Memory B cell (primary cell): ENCODE data around the gene SLC25A25.
"Not testable (repeated sequence)": the region's sequence is repeated elsewhere in the genome, so short reads cannot be mapped to it uniquely, and the experiment has no call there.

Experiments used
- ATAC-seq: fragments of 150-1000 bp; cut with Tn5 transposase; 2 replicates; pipeline ENCODE4 v1.10.0; 2021; ENCODE audit warnings: low read depth, mild to moderate bottlenecking, moderate library complexity
- DNase-seq, 2 donors: peaks; one replicate each; pipeline ENCODE4 v3.0.0; 2022; ENCODE audit warnings: low spot score in 2 of 2
- H3K27ac Mint-ChIP-seq: one replicate; pipeline ENCODE4 v1.8.0; 2022; ENCODE audit warnings: mild to moderate bottlenecking, moderate library complexity, mixed read lengths
- H3K27me3 Mint-ChIP-seq: one replicate; pipeline ENCODE4 v1.8.0; 2022; ENCODE audit warnings: mixed read lengths
- H3K36me3 Mint-ChIP-seq: one replicate; pipeline ENCODE4 v1.8.0; 2022; ENCODE audit warnings: mild to moderate bottlenecking, mixed read lengths
- H3K4me1 Mint-ChIP-seq: one replicate; pipeline ENCODE4 v1.8.0; 2022; ENCODE audit warnings: mixed read lengths
- H3K4me3 Mint-ChIP-seq: one replicate; pipeline ENCODE4 v1.8.0; 2022; ENCODE audit warnings: mild to moderate bottlenecking, moderate library complexity, mixed read lengths
- H3K9me3 Mint-ChIP-seq: one replicate; pipeline ENCODE4 v1.8.0; 2022; ENCODE audit warnings: mixed read lengths

The SLC25A25 gene

GRCh38 chr9:128067645-128068385 lies at the start of gene SLC25A25:
SLC25A25 (plus strand) TSS chr9:128068232; CDS start chr9:128068320, 88 bp downstream.
- Mint-ChIP-seq H3K4me3 (peak within 1 kb of the TSS; percentile 85), H3K4me1 (peaks cover 43% of the 10 kb centered on the region), H3K27me3 (no peaks in the 10 kb centered on the region), H3K27ac (peak within 1 kb of the TSS; percentile 64), H3K9me3 (no peaks in the 10 kb centered on the region), H3K36me3 (peaks cover 3% of the 10 kb centered on the region)
- DNase-seq (peak; percentile 100), ATAC-seq (peak; percentile 79)

- H3K4me1 Mint-ChIP-seq, result peaks cover 23% of the 10 kb centered on the region
- H3K9me3 Mint-ChIP-seq, result no peaks in the 10 kb centered on the region
- no peak for DNase-seq
- no peak overlapping the region for H3K4me3 Mint-ChIP-seq
- H3K27me3 Mint-ChIP-seq, result no peaks in the 10 kb centered on the region
- H3K27ac Mint-ChIP-seq, result no peak overlapping the region
- no peak for ATAC-seq
- H3K36me3 Mint-ChIP-seq, result no peaks in the 10 kb centered on the region
Observed at GRCh38 chr9:128020692-128021091, 47.3 kb upstream of the SLC25A25 start.

GRCh38 chr9:128021098-128021497 lies 46.9 kb upstream of the SLC25A25 start:
- H3K36me3 Mint-ChIP-seq, result no peaks in the 10 kb centered on the region
- no peaks in the 10 kb centered on the region for H3K27me3 Mint-ChIP-seq
- H3K9me3 Mint-ChIP-seq, result no peaks in the 10 kb centered on the region
- peaks cover 27% of the 10 kb centered on the region for H3K4me1 Mint-ChIP-seq
- ATAC-seq (no peak), DNase-seq (no peak)
- H3K27ac Mint-ChIP-seq, result peak overlapping the region; percentile 75
- no peak overlapping the region for H3K4me3 Mint-ChIP-seq

- ATAC-seq (no peak), DNase-seq (no peak)
- Mint-ChIP-seq H3K4me1 (peaks cover 37% of the 10 kb centered on the region), H3K27ac (peak overlapping the region; percentile 24), H3K4me3 (no peak overlapping the region), H3K9me3 (no peaks in the 10 kb centered on the region), H3K27me3 (no peaks in the 10 kb centered on the region), H3K36me3 (no peaks in the 10 kb centered on the region)
Observed at GRCh38 chr9:128022886-128023285, 45.1 kb upstream of the SLC25A25 start.

GRCh38 chr9:128023671-128024070 lies 44.4 kb upstream of the SLC25A25 start:
- H3K27ac Mint-ChIP-seq, result peak overlapping the region; percentile 67
- not testable (repeated sequence) for H3K9me3 Mint-ChIP-seq, ATAC-seq, DNase-seq, H3K4me3 Mint-ChIP-seq, H3K36me3 Mint-ChIP-seq, H3K27me3 Mint-ChIP-seq
- peaks cover 39% of the 10 kb centered on the region for H3K4me1 Mint-ChIP-seq

GRCh38 chr9:128024761-128025308 lies 43.2 kb upstream of the SLC25A25 start:
- DNase-seq, result no peak
- peaks cover 42% of the 10 kb centered on the region for H3K4me1 Mint-ChIP-seq
- no peaks in the 10 kb centered on the region for H3K36me3 Mint-ChIP-seq
- no peak overlapping the region for H3K4me3 Mint-ChIP-seq
- H3K27me3 Mint-ChIP-seq, result no peaks in the 10 kb centered on the region
- ATAC-seq, result no peak
- peak overlapping the region; percentile 97 for H3K27ac Mint-ChIP-seq
- no peaks in the 10 kb centered on the region for H3K9me3 Mint-ChIP-seq

GRCh38 chr9:128025736-128026135 lies 42.3 kb upstream of the SLC25A25 start:
- H3K27ac Mint-ChIP-seq, result peak overlapping the region; percentile 97
- no peaks in the 10 kb centered on the region for H3K27me3 Mint-ChIP-seq
- ATAC-seq (no peak), DNase-seq (peak in 1 of 2 donors; percentile 19)
- no peaks in the 10 kb centered on the region for H3K9me3 Mint-ChIP-seq
- H3K36me3 Mint-ChIP-seq, result no peaks in the 10 kb centered on the region
- peaks cover 44% of the 10 kb centered on the region for H3K4me1 Mint-ChIP-seq
- peak overlapping the region; percentile 47 for H3K4me3 Mint-ChIP-seq

- H3K36me3 Mint-ChIP-seq, result no peaks in the 10 kb centered on the region
- H3K9me3 Mint-ChIP-seq, result no peaks in the 10 kb centered on the region
- ATAC-seq, result peak; percentile 84
- peak overlapping the region; percentile 56 for H3K4me3 Mint-ChIP-seq
- H3K27ac Mint-ChIP-seq, result peak overlapping the region; percentile 97
- peaks cover 46% of the 10 kb centered on the region for H3K4me1 Mint-ChIP-seq
- peak; percentile 62 to 80 for DNase-seq
- no peaks in the 10 kb centered on the region for H3K27me3 Mint-ChIP-seq
Observed at GRCh38 chr9:128026255-128026772, 41.7 kb upstream of the SLC25A25 start.

- Mint-ChIP-seq H3K4me1 (peaks cover 46% of the 10 kb centered on the region), H3K27me3 (no peaks in the 10 kb centered on the region), H3K9me3 (no peaks in the 10 kb centered on the region), H3K27ac (peak overlapping the region; percentile 97), H3K4me3 (peak overlapping the region; percentile 56), H3K36me3 (no peaks in the 10 kb centered on the region)
- ATAC-seq, result no peak
- peak in 1 of 2 donors; percentile 43 for DNase-seq
Observed at GRCh38 chr9:128026773-128027541, 41.1 kb upstream of the SLC25A25 start.

- DNase-seq (no peak), ATAC-seq (no peak)
- no peaks in the 10 kb centered on the region for H3K9me3 Mint-ChIP-seq
- no peaks in the 10 kb centered on the region for H3K27me3 Mint-ChIP-seq
- H3K36me3 Mint-ChIP-seq, result no peaks in the 10 kb centered on the region
- peaks cover 44% of the 10 kb centered on the region for H3K4me1 Mint-ChIP-seq
- peak overlapping the region; percentile 97 for H3K27ac Mint-ChIP-seq
- no peak overlapping the region for H3K4me3 Mint-ChIP-seq
Observed at GRCh38 chr9:128027705-128028104, 40.3 kb upstream of the SLC25A25 start.

- no peaks in the 10 kb centered on the region for H3K36me3 Mint-ChIP-seq
- H3K27ac Mint-ChIP-seq, result peak overlapping the region; percentile 85
- no peaks in the 10 kb centered on the region for H3K9me3 Mint-ChIP-seq
- H3K27me3 Mint-ChIP-seq, result no peaks in the 10 kb centered on the region
- H3K4me3 Mint-ChIP-seq, result peak overlapping the region; percentile 50
- H3K4me1 Mint-ChIP-seq, result peaks cover 23% of the 10 kb centered on the region
- no peak for DNase-seq
- no peak for ATAC-seq
Observed at GRCh38 chr9:128033609-128034008, 34.4 kb upstream of the SLC25A25 start.

GRCh38 chr9:128034821-128035652 lies 33.0 kb upstream of the SLC25A25 start:
- peaks cover 20% of the 10 kb centered on the region for H3K4me1 Mint-ChIP-seq
- peak overlapping the region; percentile 55 for H3K27ac Mint-ChIP-seq
- H3K9me3 Mint-ChIP-seq, result no peaks in the 10 kb centered on the region
- H3K4me3 Mint-ChIP-seq, result no peak overlapping the region
- no peaks in the 10 kb centered on the region for H3K36me3 Mint-ChIP-seq
- H3K27me3 Mint-ChIP-seq, result no peaks in the 10 kb centered on the region
- ATAC-seq, result peak; percentile 63
- DNase-seq, result peak; percentile 71 to 77

- ATAC-seq, DNase-seq, H3K27ac Mint-ChIP-seq, H3K36me3 Mint-ChIP-seq, H3K9me3 Mint-ChIP-seq, H3K4me3 Mint-ChIP-seq, H3K27me3 Mint-ChIP-seq: not testable (repeated sequence)
- H3K4me1 Mint-ChIP-seq, result peaks cover 13% of the 10 kb centered on the region
Observed at GRCh38 chr9:128036522-128036921, 31.5 kb upstream of the SLC25A25 start.
